HCT116 (cell line): ENCODE data around the gene ST7. TPM values are rescaled to one million over a fixed set of nuclear protein-coding genes. Genes with fewer than 3 reads are reported as not detected.

ENCODE experiments used
- ATAC-seq: fragments of 200-7000 bp; cut with Tn5 transposase; 2 replicates; pipeline ENCODE4 v1.9.1; 2020; ENCODE audit warnings: mild to moderate bottlenecking, moderate library complexity
- BruUV-seq: library from RNA; stranded (reverse); fragments of 400-500 nt; replicated peaks from 2 replicates; lab custom pipeline; 2021; lab: Mats Ljungman, UMichigan
- CTCF ChIA-PET: fragments of 300-600 bp; sonication (Branson Sonifier 250); formaldehyde crosslinking; loops from one replicate; lab custom pipeline; 2021; ENCODE audit warnings: antibody characterized with exemption; lab: Charles Lee
- POLR2A ChIA-PET: fragments of 300-600, 350-600 bp; sonication (Branson Sonifier 250); formaldehyde crosslinking; loops from one replicate; lab custom pipeline; 2021; ENCODE audit warnings: antibody characterized with exemption; lab: Charles Lee
- RAD21 ChIA-PET, 2 experiments: fragments of 300-600 bp; sonication (Branson Sonifier 250); formaldehyde crosslinking; loops; one replicate each; lab custom pipeline; 2023; ENCODE audit warnings: low total read pairs in 2 of 2; ENCODE audit not compliant: uncharacterized antibody in 2 of 2, unreplicated experiment in 2 of 2, low non-redundant PET in 1 of 2; lab: Charles Lee
- DNase-seq: peaks from one replicate; pipeline ENCODE4 v3.0.0-alpha.2; 2010; ENCODE audit warnings: low read depth, low spot score
- H2AFZ ChIP-seq: fragments of 200-600 bp; shearing (Covaris generic), sonication (generic); 2 replicates; pipeline ENCODE4 v1.6.1; 2017; ENCODE audit warnings: low read depth, mixed run types, mixed read lengths, antibody characterized with exemption, low read length; ENCODE audit not compliant: poor library complexity, severe bottlenecking
- H3K27ac ChIP-seq: 2 replicates; pipeline ENCODE4 v1.5.1; 2012; ENCODE audit warnings: low read depth, low read length
- H3K27me3 ChIP-seq: fragments of 200-600 bp; sonication (generic); 2 replicates; pipeline ENCODE4 v1.6.1; 2016; ENCODE audit warnings: mixed run types, low read length, mixed read lengths; ENCODE audit not compliant: insufficient read depth
- H3K36me3 ChIP-seq, 2 experiments: fragments of 200-500 bp in 1 of 2; fragments of 200-600 bp in 1 of 2; sonication (Bioruptor generic) in 1 of 2; sonication (generic) in 1 of 2; 2 replicates each; pipeline versions ENCODE4 v1.5.1 to v1.6.1; 2014 to 2016; ENCODE audit warnings: low read length in 2 of 2, inconsistent platforms in 1 of 2, mixed read lengths in 1 of 2, mixed run types in 1 of 2; ENCODE audit not compliant: insufficient read depth in 2 of 2, control insufficient read depth in 1 of 2
- H3K4me1 ChIP-seq, 2 experiments: fragments of 200-600 bp in 1 of 2; sonication (generic) in 1 of 2; 2 replicates each; pipeline versions ENCODE4 v1.5.1 to v1.6.1; 2012 to 2017; ENCODE audit warnings: low read length in 2 of 2, inconsistent platforms in 1 of 2, mild to moderate bottlenecking in 1 of 2, mixed read lengths in 1 of 2, mixed run types in 1 of 2, moderate library complexity in 1 of 2; ENCODE audit not compliant: insufficient read depth in 2 of 2, control insufficient read depth in 1 of 2
- H3K4me2 ChIP-seq: fragments of 200-600 bp; sonication (generic); 2 replicates; pipeline ENCODE4 v1.6.1; 2017; ENCODE audit warnings: mixed run types, low read length, mixed read lengths
- H3K4me3 ChIP-seq, 2 experiments: fragments of 200-600 bp in 1 of 2; sonication (generic) in 1 of 2; replicated peaks in 1 of 2; 2 replicates each; pipeline ENCODE4 v1.5.1; 2011 to 2016; ENCODE audit warnings: low read length in 2 of 2, control low read depth in 1 of 2, low read depth in 1 of 2, mild to moderate bottlenecking in 1 of 2, mixed read lengths in 1 of 2, mixed run types in 1 of 2
- H3K79me2 ChIP-seq: fragments of 200-600 bp; sonication (generic); 2 replicates; pipeline ENCODE4 v1.6.1; 2017; ENCODE audit warnings: mild to moderate bottlenecking, mixed run types, low read length, moderate library complexity, mixed read lengths; ENCODE audit not compliant: insufficient read depth
- H3K9ac ChIP-seq: fragments of 200-600 bp; sonication (generic); 2 replicates; pipeline ENCODE4 v1.6.1; 2016; ENCODE audit warnings: low read length, mixed read lengths
- H3K9me2 ChIP-seq: fragments of 200-600 bp; sonication (generic), shearing (Covaris generic); 2 replicates; pipeline ENCODE4 v1.6.1; 2017; ENCODE audit warnings: mixed run types, mild to moderate bottlenecking, moderate library complexity; ENCODE audit not compliant: insufficient read depth
- H3K9me3 ChIP-seq, 2 experiments: fragments of 200-500 bp in 1 of 2; fragments of 200-600 bp in 1 of 2; sonication (Bioruptor generic) in 1 of 2; sonication (generic) in 1 of 2; 2 replicates each; pipeline ENCODE4 v1.6.1; 2014 to 2017; ENCODE audit warnings: low read length in 2 of 2, mixed read lengths in 2 of 2, inconsistent platforms in 1 of 2, low read depth in 1 of 2, mild to moderate bottlenecking in 1 of 2, mixed run types in 1 of 2, moderate library complexity in 1 of 2; ENCODE audit not compliant: control insufficient read depth in 1 of 2, insufficient read depth in 1 of 2
- H4K20me1 ChIP-seq: fragments of 200-600 bp; sonication (generic), shearing (Covaris generic); 2 replicates; pipeline ENCODE4 v1.6.1; 2017; ENCODE audit warnings: mixed run types, mild to moderate bottlenecking, moderate library complexity; ENCODE audit not compliant: insufficient read depth
- CEBPB ChIP-seq: IDR thresholded peaks from 2 replicates; pipeline ENCODE4 v1.6.1; 2012; ENCODE audit warnings: low read depth
- EGR1 ChIP-seq: IDR thresholded peaks from 2 replicates; pipeline ENCODE4 v1.6.1; 2012; ENCODE audit warnings: low read depth
- ELF1 ChIP-seq: IDR thresholded peaks from 2 replicates; pipeline ENCODE4 v1.6.1; 2012; ENCODE audit warnings: low read depth, borderline replicate concordance
- EZH2 ChIP-seq: fragments of 200-600 bp; sonication (generic); IDR thresholded peaks from 2 replicates; pipeline ENCODE4 v1.6.1; 2017; ENCODE audit warnings: antibody characterized with exemption, mixed run types
- EZH2phosphoT487 ChIP-seq: fragments of 200-600 bp; IDR thresholded peaks from 2 replicates; pipeline ENCODE4 v1.6.1; 2018; ENCODE audit warnings: antibody characterized with exemption, borderline replicate concordance
- FOSL1 ChIP-seq: IDR thresholded peaks from 2 replicates; pipeline ENCODE4 v1.6.1; 2012; ENCODE audit warnings: low read depth
- POLR2A ChIP-seq: IDR thresholded peaks from 2 replicates; pipeline ENCODE4 v1.7.0; 2011; ENCODE audit warnings: borderline replicate concordance; ENCODE audit not compliant: insufficient read depth, insufficient read length; ENCODE audit errors: extremely low read depth
- RAD21 ChIP-seq: IDR thresholded peaks from 2 replicates; pipeline ENCODE4 v1.6.1; 2012; ENCODE audit warnings: low read depth, mild to moderate bottlenecking
- SRF ChIP-seq: IDR thresholded peaks from 2 replicates; pipeline ENCODE4 v1.6.1; 2012; ENCODE audit warnings: low read depth
- YY1 ChIP-seq: IDR thresholded peaks from 2 replicates; pipeline ENCODE4 v1.6.1; 2011; ENCODE audit warnings: low read length, low read depth, moderate library complexity, mild to moderate bottlenecking; ENCODE audit not compliant: insufficient replicate concordance; ENCODE audit errors: extremely low read depth
- ZFX ChIP-seq: fragments of 450-650 bp; IDR thresholded peaks from 2 replicates; pipeline ENCODE4 v1.6.1; 2017
- ZNF274 ChIP-seq: fragments of 200-500 bp; sonication (Bioruptor generic); IDR thresholded peaks from 2 replicates; pipeline ENCODE4 v1.6.1; 2014; ENCODE audit warnings: mild to moderate bottlenecking, low read depth, low read length, inconsistent platforms
- intact Hi-C: fragments of 100-400 bp; cut with micrococcal nuclease; formaldehyde crosslinking; loops from 2 replicates; pipeline ENCODE4 v1.10.0; 2022
- total RNA-seq: library from RNA; stranded (reverse); gene quantifications from one replicate; pipeline ENCODE4 v1.2.1, GENCODE V29; 2021; ENCODE audit not compliant: unreplicated experiment
- TF ChIP-seq, protein P1 (sequence below), 3 experiments: fragments of 200-600 bp in 1 of 3; sonication (generic) in 1 of 3; IDR thresholded peaks in 2 of 3; conservative IDR thresholded peaks in 1 of 3; 2 replicates each; pipeline ENCODE4 v1.5.1; 2012 to 2017; ENCODE audit warnings: low read depth in 2 of 3, low read length in 2 of 3, antibody characterized with exemption in 1 of 3, borderline replicate concordance in 1 of 3, control low read depth in 1 of 3, mild to moderate bottlenecking in 1 of 3, mixed read lengths in 1 of 3, mixed run types in 1 of 3, moderate library complexity in 1 of 3; ENCODE audit not compliant: insufficient read depth in 1 of 3
- TF ChIP-seq, protein P2 (sequence below): IDR thresholded peaks from 2 replicates; pipeline ENCODE4 v1.6.1; 2011; ENCODE audit warnings: mild to moderate bottlenecking, low read length, moderate library complexity; ENCODE audit not compliant: insufficient replicate concordance; ENCODE audit errors: extremely low read depth

ST7 gene
- total RNA-seq, 1 experiment from 2014 or later = 12.6 TPM

DNA sequence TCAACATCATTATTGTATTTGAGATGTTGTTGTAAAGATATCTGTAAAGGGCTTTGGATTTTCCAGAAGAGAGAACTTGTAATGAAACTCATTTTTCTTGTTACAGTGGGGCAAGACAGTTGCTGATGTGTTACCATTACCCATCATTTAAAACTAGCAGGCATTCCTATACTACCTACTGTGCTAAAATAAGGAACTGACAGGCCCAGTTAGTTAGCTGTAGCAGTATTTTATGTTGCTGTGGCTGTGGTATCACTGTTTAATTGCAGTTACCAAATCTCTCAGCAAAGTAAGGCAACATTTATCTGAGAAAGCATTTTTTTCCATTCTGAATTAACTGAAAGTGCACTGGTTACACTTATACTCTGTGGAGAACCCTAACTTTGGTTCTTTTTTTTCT lies 9.9 kb downstream of the ST7 start:
- POLR2A ChIA-PET = interaction anchor here (1.0 kb wide), 1 partner anchor 9 kb away, joined by 3 read pairs; no protein-coding TSS in a partner anchor

More for the DNA sequence above, 9.9 kb downstream of the ST7 start:
- no peaks in the 10 kb centered on the region for H3K36me3 ChIP-seq
- no peak overlapping the region for H3K4me2 ChIP-seq
- H4K20me1 ChIP-seq = no peaks in the 10 kb centered on the region
- no peak overlapping the region for H2AFZ ChIP-seq
- no peak for TF ChIP-seq EZH2
- TF ChIP-seq, protein P1, sequence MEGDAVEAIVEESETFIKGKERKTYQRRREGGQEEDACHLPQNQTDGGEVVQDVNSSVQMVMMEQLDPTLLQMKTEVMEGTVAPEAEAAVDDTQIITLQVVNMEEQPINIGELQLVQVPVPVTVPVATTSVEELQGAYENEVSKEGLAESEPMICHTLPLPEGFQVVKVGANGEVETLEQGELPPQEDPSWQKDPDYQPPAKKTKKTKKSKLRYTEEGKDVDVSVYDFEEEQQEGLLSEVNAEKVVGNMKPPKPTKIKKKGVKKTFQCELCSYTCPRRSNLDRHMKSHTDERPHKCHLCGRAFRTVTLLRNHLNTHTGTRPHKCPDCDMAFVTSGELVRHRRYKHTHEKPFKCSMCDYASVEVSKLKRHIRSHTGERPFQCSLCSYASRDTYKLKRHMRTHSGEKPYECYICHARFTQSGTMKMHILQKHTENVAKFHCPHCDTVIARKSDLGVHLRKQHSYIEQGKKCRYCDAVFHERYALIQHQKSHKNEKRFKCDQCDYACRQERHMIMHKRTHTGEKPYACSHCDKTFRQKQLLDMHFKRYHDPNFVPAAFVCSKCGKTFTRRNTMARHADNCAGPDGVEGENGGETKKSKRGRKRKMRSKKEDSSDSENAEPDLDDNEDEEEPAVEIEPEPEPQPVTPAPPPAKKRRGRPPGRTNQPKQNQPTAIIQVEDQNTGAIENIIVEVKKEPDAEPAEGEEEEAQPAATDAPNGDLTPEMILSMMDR (IDR thresholded peaks at IDR 0.05 in 2 of 3, conservative IDR thresholded peaks at IDR 0.05 in 1 of 3; ENCODE audit: borderline replicate concordance in 1 of 3, insufficient read depth in 1 of 3, low read depth in 2 of 3, low read length in 2 of 3) = no peak
- TF ChIP-seq ZNF274 = no peak
- no peak for TF ChIP-seq FOSL1
- TF ChIP-seq ELF1 = no peak
- no peak for TF ChIP-seq YY1
- no peak for TF ChIP-seq SRF
- no peak for TF ChIP-seq RAD21
- TF ChIP-seq POLR2A = no peak
- no peak for TF ChIP-seq ZFX
- no peak for TF ChIP-seq EZH2phosphoT487
- TF ChIP-seq EGR1 = no peak
- no peak for TF ChIP-seq CEBPB
- TF ChIP-seq, protein P2, sequence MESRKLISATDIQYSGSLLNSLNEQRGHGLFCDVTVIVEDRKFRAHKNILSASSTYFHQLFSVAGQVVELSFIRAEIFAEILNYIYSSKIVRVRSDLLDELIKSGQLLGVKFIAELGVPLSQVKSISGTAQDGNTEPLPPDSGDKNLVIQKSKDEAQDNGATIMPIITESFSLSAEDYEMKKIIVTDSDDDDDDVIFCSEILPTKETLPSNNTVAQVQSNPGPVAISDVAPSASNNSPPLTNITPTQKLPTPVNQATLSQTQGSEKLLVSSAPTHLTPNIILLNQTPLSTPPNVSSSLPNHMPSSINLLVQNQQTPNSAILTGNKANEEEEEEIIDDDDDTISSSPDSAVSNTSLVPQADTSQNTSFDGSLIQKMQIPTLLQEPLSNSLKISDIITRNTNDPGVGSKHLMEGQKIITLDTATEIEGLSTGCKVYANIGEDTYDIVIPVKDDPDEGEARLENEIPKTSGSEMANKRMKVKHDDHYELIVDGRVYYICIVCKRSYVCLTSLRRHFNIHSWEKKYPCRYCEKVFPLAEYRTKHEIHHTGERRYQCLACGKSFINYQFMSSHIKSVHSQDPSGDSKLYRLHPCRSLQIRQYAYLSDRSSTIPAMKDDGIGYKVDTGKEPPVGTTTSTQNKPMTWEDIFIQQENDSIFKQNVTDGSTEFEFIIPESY = no peak
- RAD21 ChIA-PET = no interaction called here
- no peak overlapping the region for H3K4me3 ChIP-seq
- no peak overlapping the region for H3K27ac ChIP-seq
- no peaks in the 10 kb centered on the region for H3K9me2 ChIP-seq
- BruUV-seq = no TSS peak
- H3K79me2 ChIP-seq = peaks cover 16% of the 10 kb centered on the region
- intact Hi-C loops = no loop called here
- no peaks in the 10 kb centered on the region for H3K9me3 ChIP-seq
- no peak overlapping the region for H3K9ac ChIP-seq
- ATAC-seq (no peak), DNase-seq (no peak)
- no peaks in the 10 kb centered on the region for H3K4me1 ChIP-seq
- CTCF ChIA-PET = no interaction called here
- no peaks in the 10 kb centered on the region for H3K27me3 ChIP-seq
